Hepatocyte (in vitro differentiated cells): ENCODE measurements around the gene METRNL.
"Not testable (repeated sequence)": the region's sequence is repeated elsewhere in the genome, so short reads cannot be mapped to it uniquely, and the experiment has no call there.

ENCODE experiments used
- CTCF ChIP-seq: fragments of 200-600 bp; sonication (generic); IDR thresholded peaks from 2 replicates; pipeline ENCODE4 v1.5.1; 2016; ENCODE audit warnings: antibody characterized with exemption, mild to moderate bottlenecking; ENCODE audit not compliant: poor library complexity
- EZH2 ChIP-seq: fragments of 200-600 bp; sonication (generic); IDR thresholded peaks from 2 replicates; pipeline ENCODE4 v1.6.1; 2016; ENCODE audit warnings: antibody characterized with exemption, mild to moderate bottlenecking, borderline replicate concordance

GRCh38 chr17:83134456-83134855 is 55.0 kb downstream of the METRNL start:
- not testable (repeated sequence) for TF ChIP-seq CTCF, EZH2
